GM19043 (cell line): ENCODE data around the gene S100A4.
"Not testable (repeated sequence)": the region's sequence is repeated elsewhere in the genome, so short reads cannot be mapped to it uniquely, and the experiment has no call there.

Experiments used
- ATAC-seq: cut with Tn5 transposase; IDR thresholded peaks from one replicate; pipeline ENCODE4 v1.9.1; 2021; ENCODE audit warnings: low read depth; ENCODE audit not compliant: unreplicated experiment

The S100A4 gene

DNA sequence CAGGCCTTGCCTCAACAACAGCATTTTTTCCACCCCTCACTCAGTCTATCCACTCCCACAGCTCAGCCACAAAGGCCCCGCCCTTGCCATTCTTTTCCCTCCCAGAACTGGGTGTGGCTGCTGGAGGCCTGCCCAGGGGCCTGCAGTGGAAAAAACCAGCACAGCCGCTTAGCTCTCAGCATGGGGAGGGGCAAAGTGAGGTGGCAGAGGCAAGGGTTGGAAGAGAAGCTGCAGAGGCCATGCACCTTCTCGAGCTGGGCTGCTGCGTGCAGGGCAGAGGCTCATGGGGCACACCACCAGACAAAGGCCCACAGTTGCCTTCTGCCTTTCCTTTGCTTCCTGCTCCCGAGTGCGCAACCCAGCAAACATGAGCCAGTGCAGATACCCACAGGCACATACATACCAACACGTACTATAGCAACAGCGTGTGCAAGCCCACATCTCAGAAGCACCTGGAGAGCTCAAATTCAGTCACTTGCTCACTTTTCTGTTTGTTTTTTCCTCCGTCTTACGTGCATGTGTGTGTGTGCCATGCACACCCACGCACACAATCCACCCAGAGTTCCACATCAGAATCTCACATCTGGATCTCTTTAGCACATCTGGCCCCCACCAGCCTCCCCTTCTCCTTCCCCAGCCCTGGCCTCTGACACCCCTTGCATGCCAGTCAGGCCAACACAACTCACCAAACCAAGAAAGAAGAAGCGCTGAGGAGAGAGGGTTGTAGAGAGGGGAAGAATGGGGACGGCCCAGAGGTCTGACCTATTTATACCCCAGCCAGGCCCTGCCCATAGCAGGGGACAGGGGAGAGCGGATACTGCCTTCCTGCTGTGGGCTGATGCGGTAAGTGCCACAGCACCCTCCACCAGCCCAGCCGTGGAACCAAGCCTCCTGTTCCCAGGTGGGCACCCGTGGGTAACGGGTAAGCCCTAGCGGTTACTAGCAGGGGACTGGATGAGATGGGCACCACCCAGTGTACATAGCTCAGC is at the start of gene S100A4:
Gene S100A4 (minus strand): TSS at position 740 of the 989 bp plus-strand sequence. CDS start 1,012 bp downstream, outside the sequence.
- peak; percentile 55 for ATAC-seq

DNA sequence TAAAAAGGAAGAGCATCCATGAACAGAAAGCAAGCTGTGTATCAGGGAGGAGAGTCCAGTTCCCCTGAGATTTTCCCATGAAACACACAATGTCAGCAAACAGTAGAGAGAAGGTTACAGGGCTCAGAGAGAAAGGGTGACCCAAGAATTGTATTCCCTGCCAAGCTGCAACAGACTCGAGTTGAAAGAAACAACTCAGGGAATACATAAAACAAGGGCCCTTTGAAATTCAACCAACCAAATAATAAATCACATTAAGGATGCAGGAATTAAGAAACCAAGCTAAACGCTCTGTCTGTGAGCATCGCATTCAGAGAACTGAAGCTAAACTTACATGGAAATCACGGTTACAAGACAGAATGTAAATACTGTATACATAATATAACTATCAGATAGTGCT is 47.1 kb upstream of the S100A4 start:
- no peak for ATAC-seq

DNA sequence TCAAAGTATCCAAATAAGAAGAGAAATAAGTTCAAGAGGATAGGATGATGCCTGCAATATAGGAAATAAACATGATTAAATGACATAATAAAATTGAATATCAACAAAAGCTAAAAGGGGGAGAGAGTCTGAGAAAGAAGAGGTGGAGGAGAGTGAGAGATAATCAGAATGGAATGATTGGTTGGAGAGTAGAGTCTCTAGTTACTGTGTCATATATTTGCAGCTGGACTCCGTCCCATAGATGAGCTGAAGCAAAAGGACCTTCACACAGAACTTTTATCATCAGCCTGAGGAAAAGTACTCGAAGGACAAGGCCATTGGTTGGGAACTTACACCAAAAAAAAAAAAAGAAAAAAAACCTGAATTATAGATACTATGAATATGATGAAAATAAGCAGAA is 42.9 kb upstream of the S100A4 start:
- ATAC-seq = no peak

DNA sequence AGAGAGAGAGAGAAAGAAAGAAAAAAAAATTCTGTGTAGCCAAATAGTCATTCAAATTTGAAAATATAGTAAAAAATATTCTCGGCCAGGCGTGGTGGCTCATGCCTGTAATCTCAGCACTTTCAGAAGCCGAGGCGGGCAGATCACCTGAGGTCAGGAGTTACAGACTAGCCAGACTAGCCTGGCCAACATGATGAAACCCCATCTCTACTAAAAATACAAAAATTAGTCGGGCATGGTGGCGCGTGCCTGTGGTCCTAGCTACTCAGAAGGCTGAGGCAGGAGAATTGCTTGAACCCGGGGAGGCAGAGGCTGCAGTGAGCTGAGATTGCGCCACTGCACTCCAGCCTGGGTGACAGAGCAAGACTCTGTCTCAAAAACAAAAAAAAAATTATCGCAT is 42.4 kb upstream of the S100A4 start:
- not testable (repeated sequence) for ATAC-seq

DNA sequence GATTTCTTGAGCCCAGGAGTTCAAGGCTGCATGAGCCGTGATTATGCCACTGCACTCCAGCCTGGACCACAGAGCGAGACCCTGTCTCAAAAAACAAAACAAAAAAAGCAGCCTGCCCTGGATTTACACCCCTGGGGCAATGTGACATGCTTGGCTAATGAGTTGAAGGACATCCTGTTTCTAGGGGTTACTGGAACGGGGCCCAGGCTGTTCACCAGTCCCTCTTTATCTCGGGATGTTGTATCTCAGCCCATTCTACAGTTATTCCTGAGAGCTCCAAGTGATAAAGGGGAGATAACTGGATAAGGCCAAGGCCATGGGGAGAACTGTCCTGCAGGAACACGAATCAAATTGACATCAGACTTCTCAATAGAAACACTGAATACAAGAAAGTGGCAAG is 41.7 kb upstream of the S100A4 start:
- ATAC-seq = no peak

DNA sequence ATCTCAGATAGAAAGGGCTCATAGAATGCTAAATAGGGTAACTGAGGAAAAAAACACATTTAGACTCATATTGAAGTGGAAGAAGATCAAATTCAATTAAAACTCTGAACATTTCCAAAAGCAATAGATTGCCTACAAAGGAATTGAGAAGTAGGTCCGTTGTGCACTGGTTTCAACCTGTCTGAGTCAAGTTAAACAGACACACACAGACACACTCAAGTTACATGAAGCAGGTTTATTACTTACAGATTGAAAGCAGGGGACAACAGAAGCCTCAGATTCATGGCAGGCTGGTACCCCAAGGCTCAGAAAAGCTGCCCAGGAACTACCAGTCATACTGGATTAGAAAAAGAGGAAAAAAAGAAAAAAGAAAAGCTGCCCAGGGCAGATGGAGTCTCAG is 40.7 kb upstream of the S100A4 start:
- ATAC-seq = no peak

DNA sequence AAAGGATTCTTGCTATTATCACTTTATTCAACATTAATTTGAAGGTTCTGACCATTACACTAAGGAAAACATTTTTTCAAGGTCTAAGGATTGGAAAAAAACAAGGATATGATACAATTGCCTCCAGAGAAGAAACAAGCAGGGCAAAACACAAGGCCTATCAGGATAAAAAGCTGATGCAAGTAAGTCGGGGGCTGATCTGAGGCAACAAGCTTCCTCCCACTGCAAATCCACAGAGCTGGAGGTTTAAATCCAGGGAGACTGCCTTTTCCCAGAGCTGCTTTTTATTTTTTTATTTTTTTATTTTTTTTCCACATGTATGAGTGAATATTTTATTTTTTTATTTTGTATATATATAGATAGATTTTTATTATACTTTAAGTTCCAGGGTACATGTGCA is 39.4 kb upstream of the S100A4 start:
- no peak for ATAC-seq

DNA sequence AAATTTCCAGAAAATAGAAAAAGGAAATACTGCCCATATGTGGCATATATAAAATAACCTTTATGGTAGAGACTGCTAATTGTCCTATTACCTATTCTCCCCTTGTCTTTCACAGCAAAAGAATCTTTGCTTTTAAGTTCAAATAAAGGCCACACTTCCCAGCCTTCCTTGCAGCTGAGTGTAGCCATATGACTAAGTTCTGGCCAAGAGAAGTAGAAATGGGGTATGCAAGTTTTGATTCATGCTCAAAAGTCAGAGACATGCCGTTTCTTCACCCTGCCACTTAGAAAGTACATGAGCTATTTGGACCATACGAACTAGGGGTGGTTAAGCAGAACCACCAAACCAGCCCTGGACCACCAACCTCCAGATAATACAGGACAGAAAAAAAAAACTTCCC is 38.4 kb upstream of the S100A4 start:
- ATAC-seq = no peak

DNA sequence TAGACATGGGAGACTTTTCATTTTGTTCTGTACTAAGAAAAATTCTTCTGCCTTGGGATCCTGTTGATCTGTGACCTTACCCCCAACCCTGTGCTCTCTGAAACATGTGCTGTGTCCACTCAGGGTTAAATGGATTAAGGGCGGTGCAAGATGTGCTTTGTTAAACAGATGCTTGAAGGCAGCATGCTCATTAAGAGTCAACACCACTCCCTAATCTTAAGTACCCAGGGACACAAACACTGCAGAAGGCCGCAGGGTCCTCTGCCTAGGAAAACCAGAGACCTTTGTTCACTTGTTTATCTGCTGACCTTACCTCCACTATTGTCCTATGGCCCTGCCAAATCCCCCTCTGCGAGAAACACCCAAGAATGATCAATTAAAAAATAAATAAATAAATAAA is 37.9 kb upstream of the S100A4 start:
- ATAC-seq = not testable (repeated sequence)

DNA sequence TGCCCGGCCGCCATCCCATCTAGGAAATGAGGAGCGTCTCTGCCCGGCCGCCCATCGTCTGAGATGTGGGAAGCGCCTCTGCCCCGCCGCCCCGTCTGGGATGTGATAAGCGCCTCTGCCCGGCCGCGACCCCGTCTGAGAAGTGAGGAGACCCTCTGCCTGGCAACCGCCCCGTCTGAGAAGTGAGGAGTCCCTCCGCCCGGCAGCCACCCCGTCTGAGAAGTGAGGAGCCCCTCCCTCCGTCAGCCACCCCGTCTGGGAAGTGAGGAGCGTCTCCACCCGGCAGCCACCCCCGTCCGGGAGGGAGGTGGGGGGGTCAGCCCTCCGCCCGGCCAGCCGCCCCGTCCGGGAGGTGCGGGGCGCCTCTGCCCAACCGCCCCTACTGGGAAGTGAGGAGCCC is 37.2 kb upstream of the S100A4 start:
- ATAC-seq = not testable (repeated sequence)

DNA sequence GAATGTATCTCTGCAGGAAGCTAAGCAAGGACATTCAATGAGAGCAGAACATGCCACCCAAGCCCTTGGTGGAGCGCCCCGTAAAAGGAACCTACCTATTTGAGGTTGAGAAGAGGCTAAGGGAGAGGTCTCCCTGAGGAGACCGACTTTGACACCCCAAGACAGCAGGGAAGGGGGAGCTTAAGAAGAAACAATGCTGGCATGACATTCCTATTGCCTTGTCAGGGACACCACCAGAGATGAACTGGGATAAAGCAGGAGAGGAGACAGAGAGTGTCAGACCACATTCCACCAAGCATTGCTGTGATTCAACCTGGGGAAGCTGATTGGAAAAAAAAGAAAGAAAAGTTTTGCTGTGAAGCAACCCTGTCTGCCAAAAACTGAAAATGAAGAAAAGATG is 33.3 kb upstream of the S100A4 start:
- no peak for ATAC-seq

DNA sequence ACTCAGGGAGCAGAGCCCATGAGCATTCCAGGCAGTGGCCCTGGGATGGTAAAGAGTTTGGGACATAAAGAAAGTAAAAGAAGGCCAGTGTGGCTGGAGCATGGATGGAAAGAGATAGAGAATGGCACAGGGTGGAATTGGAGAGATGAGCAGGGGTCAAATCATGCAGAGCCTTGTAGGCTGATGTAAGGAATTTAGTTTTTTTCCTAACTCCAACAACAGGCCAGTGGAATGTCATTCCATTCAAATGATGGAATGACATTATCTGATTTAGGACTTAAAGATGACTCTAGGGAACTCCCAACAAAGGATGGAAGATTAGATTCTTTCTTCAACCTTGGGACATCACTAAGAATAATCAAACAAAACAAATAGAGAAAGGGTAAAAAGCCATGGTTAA is 32.9 kb upstream of the S100A4 start:
- ATAC-seq = no peak

DNA sequence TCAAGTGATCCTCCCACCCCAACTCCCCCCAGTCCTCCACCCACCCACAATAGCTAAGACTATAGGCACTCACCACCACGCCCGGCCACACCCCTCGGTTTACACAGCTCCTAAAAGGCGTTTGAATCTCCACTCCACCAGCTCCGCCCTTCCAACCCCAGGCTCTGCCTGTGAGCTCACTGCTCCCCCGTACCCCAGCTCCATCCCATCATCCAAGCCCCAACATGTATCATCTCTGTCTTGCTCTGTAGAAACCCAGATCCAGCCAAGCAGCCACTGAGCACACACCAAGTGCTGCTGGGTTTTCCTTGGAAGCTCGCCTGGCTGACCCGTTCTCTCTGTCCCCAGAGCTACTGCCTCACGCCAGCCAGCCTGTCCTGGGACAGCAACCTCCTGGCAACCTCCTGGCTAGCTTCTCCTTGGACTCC is 32.0 kb upstream of the S100A4 start:
- no peak for ATAC-seq

DNA sequence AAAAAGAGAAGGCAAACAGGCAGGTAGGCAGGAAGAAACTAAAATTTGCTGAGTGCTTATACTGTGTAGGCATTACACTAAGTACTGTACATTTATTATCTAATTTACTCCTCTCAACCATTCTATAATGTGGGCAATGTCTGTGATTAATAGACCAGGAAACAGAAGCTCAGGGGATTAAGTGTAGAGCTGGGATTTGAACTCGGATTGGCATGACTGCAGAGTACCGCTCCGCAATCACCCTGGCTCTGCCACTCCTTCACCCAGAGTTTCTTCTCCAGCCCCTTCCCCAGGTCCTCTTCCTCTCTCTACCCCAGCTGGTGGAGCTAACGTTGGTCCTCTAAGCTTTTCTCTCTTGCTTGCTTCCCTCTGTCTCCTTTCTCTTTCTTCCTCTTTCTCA is 31.5 kb upstream of the S100A4 start:
- ATAC-seq = no peak

DNA sequence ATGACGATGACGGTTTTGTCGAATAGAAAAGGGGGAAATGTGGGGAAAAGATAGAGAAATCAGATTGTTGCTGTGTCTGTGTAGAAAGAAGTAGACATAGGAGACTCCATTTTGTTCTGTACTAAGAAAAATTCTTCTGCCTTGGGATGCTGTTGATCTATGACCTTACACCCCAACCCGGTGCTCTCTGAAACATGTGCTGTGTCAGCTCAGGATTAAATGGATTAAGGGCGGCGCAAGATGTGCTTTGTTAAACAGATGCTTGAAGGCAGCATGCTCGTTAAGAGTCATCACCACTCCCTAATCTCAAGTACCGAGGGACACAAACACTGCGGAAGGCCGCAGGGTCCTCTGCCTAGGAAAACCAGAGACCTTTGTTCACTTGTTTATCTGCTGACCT is 29.9 kb upstream of the S100A4 start:
- ATAC-seq = not testable (repeated sequence)

DNA sequence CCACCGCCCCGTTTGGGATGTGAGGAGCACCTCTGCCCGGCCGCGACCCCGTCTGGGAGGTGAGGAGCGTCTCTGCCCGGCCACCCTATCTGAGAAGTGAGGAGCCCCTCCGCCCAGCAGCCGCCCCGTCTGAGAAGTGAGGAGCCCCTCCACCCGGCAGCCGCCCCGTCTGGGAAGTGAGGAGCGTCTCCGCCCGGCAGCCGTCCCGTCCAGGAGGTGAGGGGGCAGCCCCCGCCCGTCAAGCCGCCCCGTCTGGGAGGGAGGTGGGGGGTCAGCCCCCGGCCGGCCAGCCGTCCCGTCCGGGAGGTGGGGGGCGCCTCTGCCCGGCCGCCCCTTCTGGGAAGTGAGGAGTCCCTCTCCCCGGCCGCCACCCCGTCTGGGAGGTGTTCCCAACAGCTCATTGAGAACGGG is 29.5 kb upstream of the S100A4 start:
- not testable (repeated sequence) for ATAC-seq

DNA sequence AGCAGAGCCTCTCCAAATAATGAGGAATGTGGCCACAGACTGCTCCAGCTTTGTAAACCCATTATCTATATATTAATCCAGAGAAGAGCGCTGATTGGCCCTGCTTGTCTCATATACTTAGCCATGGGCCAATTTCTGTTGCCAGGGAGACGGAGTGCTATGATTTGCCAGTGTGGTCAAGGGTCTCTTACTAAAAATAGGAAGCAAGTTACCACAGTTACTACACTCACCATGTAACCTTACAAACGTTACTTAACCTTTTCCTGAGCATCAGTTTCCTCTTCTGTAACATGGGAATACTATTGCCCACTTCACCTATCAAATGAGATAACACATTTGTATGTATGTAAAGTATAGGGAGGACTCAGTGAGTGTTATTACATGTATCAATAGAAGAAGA is 27.7 kb upstream of the S100A4 start:
- no peak for ATAC-seq

DNA sequence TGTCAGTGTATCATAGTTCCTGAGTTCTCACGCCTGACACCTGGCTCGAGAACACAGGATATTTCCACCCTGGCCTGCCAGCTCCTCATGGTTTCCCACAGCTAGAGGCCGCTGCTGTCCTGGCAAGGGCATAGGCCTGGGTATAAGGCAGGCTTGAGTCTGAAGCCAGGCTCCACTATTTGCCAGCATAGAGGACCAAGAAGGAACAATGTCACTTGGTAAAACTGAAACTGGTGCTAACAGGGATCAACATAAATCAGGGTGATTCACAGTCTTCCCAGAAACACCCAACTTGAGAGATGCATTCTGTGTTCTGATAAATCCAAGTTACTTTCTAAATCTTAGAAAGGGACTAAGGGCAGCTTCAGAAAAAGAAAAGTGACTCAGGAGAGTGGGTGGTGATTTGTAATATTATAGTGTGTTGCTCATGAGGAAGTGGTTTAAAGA is 27.0 kb upstream of the S100A4 start:
- no peak for ATAC-seq

DNA sequence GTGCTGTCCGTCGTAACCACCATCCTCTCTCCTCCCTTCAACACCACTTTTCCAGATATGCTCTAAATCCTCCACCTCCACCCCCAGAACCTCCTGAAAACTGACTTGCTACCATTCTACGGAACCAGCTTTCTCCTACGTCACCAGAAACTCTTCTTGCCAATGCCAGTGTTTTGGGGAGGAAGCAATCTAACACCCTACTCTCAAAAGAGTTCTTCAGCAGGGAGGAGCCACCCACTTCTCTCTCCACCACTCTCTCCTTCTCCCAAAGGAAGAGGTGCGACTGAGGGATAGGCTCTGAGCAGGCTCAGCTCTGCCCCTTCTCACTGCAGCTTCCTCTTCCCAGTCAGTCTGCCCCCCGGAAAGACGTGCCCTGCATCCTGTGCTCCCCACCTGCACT is 26.1 kb upstream of the S100A4 start:
- ATAC-seq = no peak

DNA sequence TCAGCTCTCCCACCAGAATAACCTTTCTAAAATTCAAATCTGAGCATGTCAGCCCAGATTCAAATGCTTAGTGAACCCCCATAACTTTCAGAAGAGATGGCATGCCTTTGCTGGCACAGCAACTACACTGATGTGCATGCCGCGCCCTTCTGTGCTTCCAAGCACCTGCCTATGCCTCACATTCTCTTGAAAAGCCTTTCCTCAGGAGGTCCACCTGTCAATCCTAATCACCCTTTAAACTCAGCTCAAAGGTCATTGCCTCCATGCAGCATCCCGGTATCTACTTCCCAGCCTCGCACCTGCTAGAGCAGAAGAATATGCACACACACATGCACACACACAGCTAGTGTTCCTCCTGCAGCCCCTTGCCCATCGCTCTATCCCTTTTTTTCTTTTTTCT is 25.3 kb upstream of the S100A4 start:
- no peak for ATAC-seq

DNA sequence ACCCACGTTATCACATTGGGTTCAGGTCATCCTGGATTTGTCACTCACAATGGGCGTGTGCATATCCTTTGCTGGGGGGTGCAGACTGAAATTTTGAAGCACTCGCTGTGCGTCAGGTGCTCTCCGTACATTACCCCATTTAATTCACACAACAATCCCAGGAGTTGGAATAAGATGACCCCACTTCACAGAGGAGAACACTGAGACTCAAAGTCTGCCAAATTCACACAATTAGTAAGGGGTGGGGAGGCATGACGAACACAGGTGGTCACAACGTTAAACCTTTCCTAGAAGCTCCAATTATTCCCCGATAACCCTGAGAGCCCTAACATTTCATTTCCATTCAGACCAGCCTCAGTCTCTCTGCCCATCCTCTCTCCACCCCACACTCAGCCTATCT is 23.9 kb upstream of the S100A4 start:
- ATAC-seq = no peak
